Esophagus squamous epithelium (tissue), 5 donors: ENCODE measurements around the gene SCGB3A2. TPM values are rescaled to one million over a fixed set of nuclear protein-coding genes. Genes with fewer than 3 reads are reported as not detected.

ENCODE experiments used
- DNase-seq: peaks from one replicate; lab custom pipeline; 2025; lab: John Stamatoyannopoulos, UW
- H3K27ac ChIP-seq, 4 donors: fragments of 200-600 bp; sonication (generic); one replicate each; pipeline ENCODE4 v1.5.1; 2016 to 2019; ENCODE audit warnings: mild to moderate bottlenecking in 1 of 4
- H3K27me3 ChIP-seq, 4 donors: fragments of 200-600 bp; sonication (generic); 1 replicate in 3 of 4; 2 replicates in 1 of 4; pipeline versions ENCODE4 v1.5.1 to v1.6.0; 2017 to 2021; ENCODE audit warnings: antibody characterized with exemption in 1 of 4
- H3K36me3 ChIP-seq, 3 donors: fragments of 200-600 bp; sonication (generic); one replicate each; pipeline ENCODE4 v1.5.1; 2016 to 2019
- H3K4me1 ChIP-seq, 3 donors: fragments of 200-600 bp; sonication (generic); one replicate each; pipeline ENCODE4 v1.5.1; 2017 to 2019
- H3K4me3 ChIP-seq, 4 donors: fragments of 200-600 bp; sonication (generic); 1 replicate in 3 of 4; 2 replicates in 1 of 4; pipeline ENCODE4 v1.5.1; 2016 to 2019; ENCODE audit warnings: mild to moderate bottlenecking in 2 of 4, moderate library complexity in 1 of 4
- H3K9me3 ChIP-seq, 3 donors: fragments of 200-600 bp; sonication (generic); one replicate each; pipeline ENCODE4 v1.5.1; 2016 to 2019
- POLR2A ChIP-seq, 4 donors: fragments of 450-650 bp; IDR thresholded peaks; one replicate each; pipeline ENCODE4 v1.6.1; 2017; ENCODE audit warnings: antibody characterized with exemption in 4 of 4, mild to moderate bottlenecking in 4 of 4, moderate library complexity in 3 of 4
- WGBS, 2 donors: methylation state at CpG; one replicate each; pipeline ENCODE4 v1.1.5; 2018; 5-methylcytosine and 5-hydroxymethylcytosine counted together
- intact Hi-C: fragments of 100-400 bp; cut with DNase I; formaldehyde crosslinking; loops from one replicate; pipeline ENCODE4 v1.15.0; 2022
- total RNA-seq, 4 donors: library from RNA; depleted of rRNA; stranded (reverse); fragments of >200 nt; gene quantifications; one replicate each; pipeline ENCODE4 v1.1.0, GENCODE V29; 2016
- TF ChIP-seq, protein P1 (sequence below), 6 experiments: fragments of 450-650 bp in 4 of 6; fragments of 200-600 bp in 2 of 6; sonication (generic) in 2 of 6; IDR thresholded peaks; one replicate each; pipeline ENCODE4 v1.5.1; 2016 to 2019; ENCODE audit warnings: antibody characterized with exemption in 6 of 6, mild to moderate bottlenecking in 4 of 6, moderate library complexity in 4 of 6
- donor health status: DM: yes; HTN: yes; CAD: no.

SCGB3A2 gene
- total RNA-seq, 4 donors from 2014 or later = not detected

DNA sequence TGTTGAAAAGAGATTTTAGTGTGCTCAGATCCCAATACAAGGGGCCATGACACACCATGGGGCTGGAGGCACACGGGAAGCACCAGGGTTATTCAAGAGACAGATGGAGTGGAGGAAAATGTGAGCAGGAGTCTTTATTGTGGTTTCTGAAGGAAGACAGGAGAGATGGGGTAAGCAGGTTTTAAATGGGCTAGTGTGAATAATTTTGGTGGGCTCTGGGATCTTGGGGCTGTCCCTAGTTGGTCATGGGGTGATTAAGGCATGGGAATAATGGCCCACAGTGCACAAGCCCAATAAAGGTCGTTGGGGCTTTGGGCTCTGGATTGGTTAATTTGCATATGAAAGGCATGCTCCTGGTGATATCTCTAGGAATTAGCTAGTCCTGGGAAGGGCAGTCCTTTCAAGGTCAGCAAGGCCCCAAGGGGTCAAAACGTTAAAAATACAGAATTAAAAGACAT is 3.6 kb upstream of the SCGB3A2 start:
- no peak overlapping the region for H3K4me3 ChIP-seq
- no peak for DNase-seq
- no peaks in the 10 kb centered on the region for H3K4me1 ChIP-seq
- no peaks in the 10 kb centered on the region for H3K9me3 ChIP-seq
- 41 to 44% methylated on average over 3 of the region's 3 CpGs for WGBS, 2 donors
- H3K27me3 ChIP-seq = no peaks in the 10 kb centered on the region
- intact Hi-C loops = no loop called here
- TF ChIP-seq POLR2A (IDR thresholded peaks at IDR 0.05) = no peak
- TF ChIP-seq, protein P1, sequence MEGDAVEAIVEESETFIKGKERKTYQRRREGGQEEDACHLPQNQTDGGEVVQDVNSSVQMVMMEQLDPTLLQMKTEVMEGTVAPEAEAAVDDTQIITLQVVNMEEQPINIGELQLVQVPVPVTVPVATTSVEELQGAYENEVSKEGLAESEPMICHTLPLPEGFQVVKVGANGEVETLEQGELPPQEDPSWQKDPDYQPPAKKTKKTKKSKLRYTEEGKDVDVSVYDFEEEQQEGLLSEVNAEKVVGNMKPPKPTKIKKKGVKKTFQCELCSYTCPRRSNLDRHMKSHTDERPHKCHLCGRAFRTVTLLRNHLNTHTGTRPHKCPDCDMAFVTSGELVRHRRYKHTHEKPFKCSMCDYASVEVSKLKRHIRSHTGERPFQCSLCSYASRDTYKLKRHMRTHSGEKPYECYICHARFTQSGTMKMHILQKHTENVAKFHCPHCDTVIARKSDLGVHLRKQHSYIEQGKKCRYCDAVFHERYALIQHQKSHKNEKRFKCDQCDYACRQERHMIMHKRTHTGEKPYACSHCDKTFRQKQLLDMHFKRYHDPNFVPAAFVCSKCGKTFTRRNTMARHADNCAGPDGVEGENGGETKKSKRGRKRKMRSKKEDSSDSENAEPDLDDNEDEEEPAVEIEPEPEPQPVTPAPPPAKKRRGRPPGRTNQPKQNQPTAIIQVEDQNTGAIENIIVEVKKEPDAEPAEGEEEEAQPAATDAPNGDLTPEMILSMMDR (IDR thresholded peaks at IDR 0.05) = no peak
- no peaks in the 10 kb centered on the region for H3K36me3 ChIP-seq
- H3K27ac ChIP-seq = no peak overlapping the region

DNA sequence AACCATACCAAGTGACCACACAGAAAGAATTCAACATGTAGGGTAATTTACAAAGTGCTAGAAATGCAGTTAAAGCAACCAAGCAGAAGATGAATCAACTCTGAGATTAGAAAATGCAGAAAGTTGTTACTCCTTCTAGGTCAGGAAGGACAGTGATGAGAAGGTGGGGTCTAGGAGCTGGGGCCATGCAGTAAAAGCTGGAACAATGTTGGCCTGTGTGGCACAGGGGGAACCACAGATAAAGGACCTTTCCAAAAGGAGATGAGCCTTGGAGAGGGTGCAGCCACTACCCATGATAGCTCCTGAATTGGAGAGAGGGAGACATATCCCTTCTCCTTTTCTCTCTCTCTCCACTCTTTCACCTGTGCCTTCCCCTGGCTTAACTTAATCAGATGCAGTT is 2.4 kb upstream of the SCGB3A2 start:
- Histone ChIP-seq H3K4me1 (no peaks in the 10 kb centered on the region), H3K9me3 (no peaks in the 10 kb centered on the region), H3K36me3 (no peaks in the 10 kb centered on the region), H3K4me3 (no peak overlapping the region), H3K27me3 (peaks cover 0 to 4% (median 0%) of the 10 kb centered on the region in 4 donors), H3K27ac (no peak overlapping the region)
- intact Hi-C loops = no loop called here
- TF ChIP-seq, protein P1 (IDR thresholded peaks at IDR 0.05) = no peak
- no peak for TF ChIP-seq POLR2A (IDR thresholded peaks at IDR 0.05)
- no peak for DNase-seq

DNA sequence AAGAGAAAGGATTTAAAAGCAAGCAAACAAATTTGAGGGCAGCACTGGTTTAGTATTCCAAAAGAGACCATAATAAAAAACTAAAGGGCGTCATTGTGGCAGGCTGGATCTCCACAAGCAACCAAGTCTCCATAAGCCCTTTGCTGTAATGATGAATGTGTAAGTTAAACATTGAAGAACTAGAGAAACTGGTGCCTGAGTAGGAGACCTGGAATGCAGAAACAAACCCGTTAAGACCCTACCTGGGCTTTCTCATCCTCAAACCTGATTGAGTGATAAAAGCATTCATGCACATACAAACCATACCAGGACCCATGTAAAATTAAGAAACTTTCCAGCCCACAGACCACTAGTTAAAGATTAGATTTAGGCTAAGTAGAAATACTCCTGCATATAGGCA is 1.9 kb upstream of the SCGB3A2 start:
- TF ChIP-seq, protein P1 (IDR thresholded peaks at IDR 0.05) = no peak
- no peak for TF ChIP-seq POLR2A (IDR thresholded peaks at IDR 0.05)
- 55 to 70% methylated on average over 2 of the region's 2 CpGs for WGBS, 2 donors
- Histone ChIP-seq H3K4me3 (no peak overlapping the region), H3K27me3 (peaks cover 0 to 4% (median 0%) of the 10 kb centered on the region in 4 donors), H3K27ac (no peak overlapping the region), H3K9me3 (no peaks in the 10 kb centered on the region), H3K36me3 (no peaks in the 10 kb centered on the region), H3K4me1 (no peaks in the 10 kb centered on the region)
- no peak for DNase-seq
- intact Hi-C loops = no loop called here

DNA sequence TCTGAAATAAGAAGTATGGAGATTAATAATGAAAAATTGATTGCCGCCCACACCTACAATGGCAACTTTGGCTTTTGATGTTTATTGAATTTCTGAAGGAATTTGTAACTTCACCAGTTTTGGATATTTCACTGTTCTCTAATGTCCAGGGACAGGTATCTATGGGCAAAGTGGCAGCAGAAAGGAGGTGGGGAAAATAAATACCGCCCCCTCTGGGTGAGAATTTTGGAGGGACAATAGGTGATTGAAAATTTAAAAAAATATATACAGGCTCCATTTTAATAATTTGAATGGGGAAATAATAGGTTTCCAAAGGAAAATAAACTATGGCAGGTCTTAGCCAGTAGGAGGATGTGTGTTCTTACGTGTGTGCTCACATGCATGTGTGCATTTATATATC is 1.3 kb downstream of the SCGB3A2 start:
- no peaks in the 10 kb centered on the region for H3K36me3 ChIP-seq
- H3K4me3 ChIP-seq = no peak overlapping the region
- DNase-seq = no peak
- no peak for TF ChIP-seq POLR2A (IDR thresholded peaks at IDR 0.05)
- TF ChIP-seq, protein P1 (IDR thresholded peaks at IDR 0.05) = no peak
- intact Hi-C loops = loop anchor here (10.0 kb wide), 1 partner anchor 55 kb away; no protein-coding TSS in a partner anchor
- H3K27me3 ChIP-seq = peaks cover 0 to 4% (median 0%) of the 10 kb centered on the region in 4 donors
- 84 to 92% methylated on average over 3 of the region's 3 CpGs for WGBS, 2 donors
- H3K9me3 ChIP-seq = no peaks in the 10 kb centered on the region
- no peaks in the 10 kb centered on the region for H3K4me1 ChIP-seq
- no peak overlapping the region for H3K27ac ChIP-seq

DNA sequence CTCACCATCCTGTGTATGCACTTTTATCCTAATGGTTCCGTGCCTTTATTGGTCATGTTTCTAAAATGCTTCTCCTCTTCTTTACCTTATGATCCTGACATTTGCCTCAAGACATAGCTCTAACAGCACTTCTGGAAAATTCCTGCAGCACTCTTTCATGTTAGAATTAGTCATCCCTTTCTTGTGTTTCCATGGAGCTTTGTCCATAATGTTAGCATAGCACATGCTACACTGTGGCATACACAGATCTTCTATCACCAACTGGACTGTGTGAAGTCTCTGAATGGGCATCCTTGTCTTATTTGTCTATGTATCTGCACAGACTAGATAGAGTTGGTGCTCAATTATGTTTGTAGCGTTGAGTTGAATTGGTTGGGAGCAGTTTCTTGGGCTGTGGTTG is 2.0 kb downstream of the SCGB3A2 start:
- intact Hi-C loops = loop anchor here (10.0 kb wide), 1 partner anchor 54 kb away; no protein-coding TSS in a partner anchor
- H3K4me3 ChIP-seq = no peak overlapping the region
- no peak overlapping the region for H3K27ac ChIP-seq
- DNase-seq = no peak
- peaks cover 0 to 4% (median 0%) of the 10 kb centered on the region in 4 donors for H3K27me3 ChIP-seq
- 73 to 74% methylated on average over 1 to 2 of the region's 2 CpGs for WGBS, 2 donors
- TF ChIP-seq, protein P1 (IDR thresholded peaks at IDR 0.05) = no peak
- no peak for TF ChIP-seq POLR2A (IDR thresholded peaks at IDR 0.05)
- no peaks in the 10 kb centered on the region for H3K36me3 ChIP-seq
- no peaks in the 10 kb centered on the region for H3K4me1 ChIP-seq
- H3K9me3 ChIP-seq = no peaks in the 10 kb centered on the region
